Measurements from ENCODE around the gene DRD3. TPM values are rescaled to one million over a fixed set of nuclear protein-coding genes. Genes with fewer than 3 reads are reported as not detected.

The DRD3 gene
- total RNA-seq, 1 experiment from 2014 or later = 0.17 TPM

DNA sequence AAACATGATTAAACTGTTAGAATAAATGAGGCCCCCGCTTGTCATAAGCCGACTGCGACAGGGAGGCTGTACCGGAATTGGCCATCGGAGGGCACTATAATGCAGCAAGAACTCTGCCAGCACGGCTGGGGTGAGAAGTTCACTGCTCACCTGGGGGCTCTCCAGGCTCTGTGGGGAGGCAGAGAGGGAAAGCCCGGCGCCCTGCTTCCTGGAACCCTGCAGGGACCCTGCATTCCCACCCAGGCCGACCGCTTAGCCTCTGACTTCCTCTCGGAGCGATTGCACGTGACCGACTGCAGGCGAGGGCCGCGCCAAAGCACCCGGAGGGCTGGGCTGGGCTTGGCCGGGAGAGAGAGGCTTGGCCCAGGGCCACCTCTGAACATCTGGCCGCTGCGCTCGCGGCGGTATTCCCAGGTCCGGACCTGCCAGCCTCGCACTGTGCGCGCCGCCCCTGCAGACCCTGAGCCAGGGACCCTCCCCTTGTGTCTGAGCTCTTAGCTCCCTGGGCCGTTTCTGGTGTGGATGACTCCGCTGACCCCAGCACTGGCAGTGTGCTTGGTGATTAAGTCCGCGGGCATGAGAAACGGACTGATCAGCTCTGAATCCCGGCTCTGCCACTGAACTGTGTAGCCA, 26.2 kb downstream of the DRD3 start (continued):
- no peak for TF ChIP-seq ZNF532 (CRISPR knock-in tag; IDR thresholded peaks at IDR 0.05; ENCODE audit: borderline replicate concordance)
- TF ChIP-seq ZNF121 (CRISPR knock-in tag; IDR thresholded peaks at IDR 0.05) = 0 out of 2 replicates have a peak, but pooled peaks have one; percentile 23
- peak; percentile 92 for TF ChIP-seq FOXP1 (CRISPR knock-in tag; IDR thresholded peaks at IDR 0.05; ENCODE audit: borderline replicate concordance)
- TF ChIP-seq, protein P1, sequence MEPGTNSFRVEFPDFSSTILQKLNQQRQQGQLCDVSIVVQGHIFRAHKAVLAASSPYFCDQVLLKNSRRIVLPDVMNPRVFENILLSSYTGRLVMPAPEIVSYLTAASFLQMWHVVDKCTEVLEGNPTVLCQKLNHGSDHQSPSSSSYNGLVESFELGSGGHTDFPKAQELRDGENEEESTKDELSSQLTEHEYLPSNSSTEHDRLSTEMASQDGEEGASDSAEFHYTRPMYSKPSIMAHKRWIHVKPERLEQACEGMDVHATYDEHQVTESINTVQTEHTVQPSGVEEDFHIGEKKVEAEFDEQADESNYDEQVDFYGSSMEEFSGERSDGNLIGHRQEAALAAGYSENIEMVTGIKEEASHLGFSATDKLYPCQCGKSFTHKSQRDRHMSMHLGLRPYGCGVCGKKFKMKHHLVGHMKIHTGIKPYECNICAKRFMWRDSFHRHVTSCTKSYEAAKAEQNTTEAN (CRISPR knock-in tag; IDR thresholded peaks at IDR 0.05) = peak; percentile 72; the same call in 1 of the 2 replicates
- TF ChIP-seq, protein P2, sequence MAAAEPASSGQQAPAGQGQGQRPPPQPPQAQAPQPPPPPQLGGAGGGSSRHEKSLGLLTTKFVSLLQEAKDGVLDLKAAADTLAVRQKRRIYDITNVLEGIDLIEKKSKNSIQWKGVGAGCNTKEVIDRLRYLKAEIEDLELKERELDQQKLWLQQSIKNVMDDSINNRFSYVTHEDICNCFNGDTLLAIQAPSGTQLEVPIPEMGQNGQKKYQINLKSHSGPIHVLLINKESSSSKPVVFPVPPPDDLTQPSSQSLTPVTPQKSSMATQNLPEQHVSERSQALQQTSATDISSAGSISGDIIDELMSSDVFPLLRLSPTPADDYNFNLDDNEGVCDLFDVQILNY (CRISPR knock-in tag; IDR thresholded peaks at IDR 0.05) = 0 out of 2 replicates have a peak, but pooled peaks have one; percentile 79
- TF ChIP-seq, protein P3, sequence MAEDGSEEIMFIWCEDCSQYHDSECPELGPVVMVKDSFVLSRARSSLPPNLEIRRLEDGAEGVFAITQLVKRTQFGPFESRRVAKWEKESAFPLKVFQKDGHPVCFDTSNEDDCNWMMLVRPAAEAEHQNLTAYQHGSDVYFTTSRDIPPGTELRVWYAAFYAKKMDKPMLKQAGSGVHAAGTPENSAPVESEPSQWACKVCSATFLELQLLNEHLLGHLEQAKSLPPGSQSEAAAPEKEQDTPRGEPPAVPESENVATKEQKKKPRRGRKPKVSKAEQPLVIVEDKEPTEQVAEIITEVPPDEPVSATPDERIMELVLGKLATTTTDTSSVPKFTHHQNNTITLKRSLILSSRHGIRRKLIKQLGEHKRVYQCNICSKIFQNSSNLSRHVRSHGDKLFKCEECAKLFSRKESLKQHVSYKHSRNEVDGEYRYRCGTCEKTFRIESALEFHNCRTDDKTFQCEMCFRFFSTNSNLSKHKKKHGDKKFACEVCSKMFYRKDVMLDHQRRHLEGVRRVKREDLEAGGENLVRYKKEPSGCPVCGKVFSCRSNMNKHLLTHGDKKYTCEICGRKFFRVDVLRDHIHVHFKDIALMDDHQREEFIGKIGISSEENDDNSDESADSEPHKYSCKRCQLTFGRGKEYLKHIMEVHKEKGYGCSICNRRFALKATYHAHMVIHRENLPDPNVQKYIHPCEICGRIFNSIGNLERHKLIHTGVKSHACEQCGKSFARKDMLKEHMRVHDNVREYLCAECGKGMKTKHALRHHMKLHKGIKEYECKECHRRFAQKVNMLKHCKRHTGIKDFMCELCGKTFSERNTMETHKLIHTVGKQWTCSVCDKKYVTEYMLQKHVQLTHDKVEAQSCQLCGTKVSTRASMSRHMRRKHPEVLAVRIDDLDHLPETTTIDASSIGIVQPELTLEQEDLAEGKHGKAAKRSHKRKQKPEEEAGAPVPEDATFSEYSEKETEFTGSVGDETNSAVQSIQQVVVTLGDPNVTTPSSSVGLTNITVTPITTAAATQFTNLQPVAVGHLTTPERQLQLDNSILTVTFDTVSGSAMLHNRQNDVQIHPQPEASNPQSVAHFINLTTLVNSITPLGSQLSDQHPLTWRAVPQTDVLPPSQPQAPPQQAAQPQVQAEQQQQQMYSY (CRISPR knock-in tag; IDR thresholded peaks at IDR 0.05) = no peak
- peak; percentile 76; the same call in 1 of the 2 replicates for TF ChIP-seq TP53 (CRISPR knock-in tag; IDR thresholded peaks at IDR 0.05)
- TF ChIP-seq, protein P4, sequence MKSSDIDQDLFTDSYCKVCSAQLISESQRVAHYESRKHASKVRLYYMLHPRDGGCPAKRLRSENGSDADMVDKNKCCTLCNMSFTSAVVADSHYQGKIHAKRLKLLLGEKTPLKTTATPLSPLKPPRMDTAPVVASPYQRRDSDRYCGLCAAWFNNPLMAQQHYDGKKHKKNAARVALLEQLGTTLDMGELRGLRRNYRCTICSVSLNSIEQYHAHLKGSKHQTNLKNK (CRISPR knock-in tag; IDR thresholded peaks at IDR 0.05) = no peak
- 0 out of 2 replicates have a peak, but pooled peaks have one; percentile 48 for TF ChIP-seq TEAD4 (CRISPR knock-in tag; IDR thresholded peaks at IDR 0.05)
- TF ChIP-seq CREM (CRISPR knock-in tag; IDR thresholded peaks at IDR 0.05) = peak; percentile 69; the same call in 1 of the 2 replicates
- no peak for TF ChIP-seq GABPB1 (CRISPR knock-in tag; IDR thresholded peaks at IDR 0.05)
- TF ChIP-seq USF2 (CRISPR knock-in tag; IDR thresholded peaks at IDR 0.05) = peak; percentile 88
- no peak; the same call in 1 of the 2 replicates for TF ChIP-seq CBFB (CRISPR knock-in tag; IDR thresholded peaks at IDR 0.05; ENCODE audit: low read depth)
- no peak for TF ChIP-seq ERG (CRISPR knock-in tag; IDR thresholded peaks at IDR 0.05)
- TF ChIP-seq ATF1 (CRISPR knock-in tag; IDR thresholded peaks at IDR 0.05) = no peak
- TF ChIP-seq ZNF396 (CRISPR knock-in tag; IDR thresholded peaks at IDR 0.05; ENCODE audit: borderline replicate concordance) = no peak; the same call in 1 of the 2 replicates
- TF ChIP-seq, protein P5, sequence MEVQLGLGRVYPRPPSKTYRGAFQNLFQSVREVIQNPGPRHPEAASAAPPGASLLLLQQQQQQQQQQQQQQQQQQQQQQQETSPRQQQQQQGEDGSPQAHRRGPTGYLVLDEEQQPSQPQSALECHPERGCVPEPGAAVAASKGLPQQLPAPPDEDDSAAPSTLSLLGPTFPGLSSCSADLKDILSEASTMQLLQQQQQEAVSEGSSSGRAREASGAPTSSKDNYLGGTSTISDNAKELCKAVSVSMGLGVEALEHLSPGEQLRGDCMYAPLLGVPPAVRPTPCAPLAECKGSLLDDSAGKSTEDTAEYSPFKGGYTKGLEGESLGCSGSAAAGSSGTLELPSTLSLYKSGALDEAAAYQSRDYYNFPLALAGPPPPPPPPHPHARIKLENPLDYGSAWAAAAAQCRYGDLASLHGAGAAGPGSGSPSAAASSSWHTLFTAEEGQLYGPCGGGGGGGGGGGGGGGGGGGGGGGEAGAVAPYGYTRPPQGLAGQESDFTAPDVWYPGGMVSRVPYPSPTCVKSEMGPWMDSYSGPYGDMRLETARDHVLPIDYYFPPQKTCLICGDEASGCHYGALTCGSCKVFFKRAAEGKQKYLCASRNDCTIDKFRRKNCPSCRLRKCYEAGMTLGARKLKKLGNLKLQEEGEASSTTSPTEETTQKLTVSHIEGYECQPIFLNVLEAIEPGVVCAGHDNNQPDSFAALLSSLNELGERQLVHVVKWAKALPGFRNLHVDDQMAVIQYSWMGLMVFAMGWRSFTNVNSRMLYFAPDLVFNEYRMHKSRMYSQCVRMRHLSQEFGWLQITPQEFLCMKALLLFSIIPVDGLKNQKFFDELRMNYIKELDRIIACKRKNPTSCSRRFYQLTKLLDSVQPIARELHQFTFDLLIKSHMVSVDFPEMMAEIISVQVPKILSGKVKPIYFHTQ (CRISPR knock-in tag; IDR thresholded peaks at IDR 0.05) = no peak
- no peak for TF ChIP-seq NFYB (CRISPR knock-in tag; conservative IDR thresholded peaks at IDR 0.05; ENCODE audit: low read depth)
- TF ChIP-seq, protein P6, sequence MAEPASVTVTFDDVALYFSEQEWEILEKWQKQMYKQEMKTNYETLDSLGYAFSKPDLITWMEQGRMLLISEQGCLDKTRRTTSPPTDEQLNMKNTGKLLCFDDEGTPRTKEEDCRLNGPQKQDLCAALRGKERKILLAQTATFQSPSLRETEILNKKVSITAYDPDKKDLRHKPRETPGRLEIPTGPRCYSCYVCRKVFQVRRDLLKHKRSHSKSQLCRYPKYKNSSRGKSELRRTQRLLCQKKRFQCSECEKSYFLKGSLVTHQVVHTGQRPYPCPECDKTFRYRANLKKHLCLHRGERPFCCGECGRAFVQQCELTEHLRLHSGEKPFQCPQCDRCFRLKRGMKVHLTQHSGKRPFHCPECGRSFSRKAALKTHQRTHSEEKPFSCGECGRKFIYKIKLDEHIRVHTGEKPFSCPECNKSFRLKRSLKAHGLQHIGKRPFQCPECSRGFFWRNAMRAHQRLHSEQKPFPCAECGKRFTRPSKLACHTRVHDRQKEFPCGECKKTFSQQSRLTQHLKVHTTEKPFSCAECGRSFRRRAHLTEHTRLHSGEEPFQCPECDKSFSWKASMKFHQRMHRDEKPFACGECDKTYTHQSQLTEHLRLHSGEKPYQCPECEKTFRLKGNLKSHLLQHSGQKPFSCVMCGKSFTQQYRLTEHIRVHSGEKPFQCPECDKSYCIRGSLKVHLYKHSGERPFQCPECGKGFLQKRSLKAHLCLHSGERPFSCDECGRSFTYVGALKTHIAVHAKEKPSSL (CRISPR knock-in tag; conservative IDR thresholded peaks at IDR 0.05) = no peak
- no peak for TF ChIP-seq ESRRA (CRISPR knock-in tag; IDR thresholded peaks at IDR 0.05; ENCODE audit: borderline replicate concordance)
